ENCODE data around the gene SYT15. TPM values are rescaled to one million over a fixed set of nuclear protein-coding genes. Genes with fewer than 3 reads are reported as not detected.

SYT15 gene
- polyA plus RNA-seq, 1 of the 3 experiments (the other 2 are of a cell fraction), result 0.07 TPM

GRCh38 chr10:46545861-46546590, 32.9 kb upstream of the SYT15 start:
- DNase-seq, result peak; percentile 33
- no peak overlapping the region for H3K27ac ChIP-seq (ENCODE audit: low read depth in 2 of 2, low read length in 1 of 2)
- H3K9ac ChIP-seq, result no peak overlapping the region
- no peak overlapping the region for H3K4me3 ChIP-seq (ENCODE audit: low read depth in 2 of 2, low read length in 1 of 2)
- no peaks in the 10 kb centered on the region for H3K9me3 ChIP-seq
- H3K4me1 ChIP-seq (ENCODE audit: control insufficient read depth in 1 of 2, insufficient read depth in 2 of 2, low read depth in 1 of 2, low read length in 1 of 2), result peaks cover 0 to 5% of the 10 kb centered on the region in 2 experiments; a peak in 1 of 4 replicates
- no peaks in the 10 kb centered on the region for H4K20me1 ChIP-seq (ENCODE audit: insufficient read depth)
- H3K9me2 ChIP-seq, result no peaks in the 10 kb centered on the region
- no peaks in the 10 kb centered on the region for H3F3A ChIP-seq (replicated peaks; ENCODE audit: insufficient read depth)
- POLR2A ChIA-PET, result interaction anchor here (0.6 kb wide), 1 partner anchor 14 kb away, joined by 3 read pairs; no protein-coding TSS in a partner anchor
- no peaks in the 10 kb centered on the region for H3K79me2 ChIP-seq (ENCODE audit: insufficient read depth)
- no peaks in the 10 kb centered on the region for H3K36me3 ChIP-seq (replicated peaks in 1 of 2; ENCODE audit: control insufficient read depth in 1 of 2, insufficient read depth in 2 of 2, low read length in 1 of 2)
- CTCF ChIA-PET, result interaction anchor here (0.9 to 2.7 kb wide), 4 partner anchors 12 to 317 kb away, joined by 3 to 12 read pairs (median 7); no protein-coding TSS in a partner anchor
- H2AFZ ChIP-seq (ENCODE audit: low read depth), result no peak overlapping the region
- TF ChIP-seq EP300 (IDR thresholded peaks at IDR 0.05; ENCODE audit: borderline replicate concordance in 1 of 2, low read depth in 1 of 2, low read length in 1 of 2), result no peak
- TF ChIP-seq FOXJ3 (CRISPR knock-in tag; IDR thresholded peaks at IDR 0.05), result no peak
- TF ChIP-seq RCOR1 (IDR thresholded peaks at IDR 0.05; ENCODE audit: low read length), result no peak
- TF ChIP-seq RAD21 (IDR thresholded peaks at IDR 0.05; ENCODE audit: low read length), result no peak
- no peak for TF ChIP-seq SMC3 (IDR thresholded peaks at IDR 0.05; ENCODE audit: low read depth, low read length)
- TF ChIP-seq FOSL2 (IDR thresholded peaks at IDR 0.05; ENCODE audit: borderline replicate concordance, low read depth), result no peak
- no peaks in the 10 kb centered on the region for H3K27me3 ChIP-seq (ENCODE audit: insufficient read depth)
- H3K4me2 ChIP-seq, result no peak overlapping the region
- 54% methylated on average over 5 of the region's 5 CpGs for WGBS (ENCODE audit: low lambda C conversion rate)

GRCh38 chr10:46546591-46547540, 32.1 kb upstream of the SYT15 start:
- ChIA-PET CTCF (interaction anchor here (1.8 kb wide), 1 partner anchor 11 kb away, joined by 11 read pairs; no protein-coding TSS in a partner anchor), POLR2A (no interaction called here)
- Histone ChIP-seq H3K9me2 (no peaks in the 10 kb centered on the region), H3K9ac (no peak overlapping the region), H2AFZ (ENCODE audit: low read depth) (no peak overlapping the region), H3F3A (replicated peaks; ENCODE audit: insufficient read depth) (no peaks in the 10 kb centered on the region), H3K4me2 (no peak overlapping the region), H3K79me2 (ENCODE audit: insufficient read depth) (no peaks in the 10 kb centered on the region), H3K27me3 (ENCODE audit: insufficient read depth) (no peaks in the 10 kb centered on the region), H3K36me3 (replicated peaks in 1 of 2; ENCODE audit: control insufficient read depth in 1 of 2, insufficient read depth in 2 of 2, low read length in 1 of 2) (no peaks in the 10 kb centered on the region), H3K4me1 (ENCODE audit: control insufficient read depth in 1 of 2, insufficient read depth in 2 of 2, low read depth in 1 of 2, low read length in 1 of 2) (peaks cover 0 to 5% of the 10 kb centered on the region in 2 experiments; a peak in 1 of 4 replicates), H3K27ac (ENCODE audit: low read depth in 2 of 2, low read length in 1 of 2) (no peak overlapping the region), H3K4me3 (ENCODE audit: low read depth in 2 of 2, low read length in 1 of 2) (no peak overlapping the region), H4K20me1 (ENCODE audit: insufficient read depth) (no peaks in the 10 kb centered on the region), H3K9me3 (no peaks in the 10 kb centered on the region)
- DNase-seq, result peak; percentile 32
- 66% methylated on average over 11 of the region's 11 CpGs for WGBS (ENCODE audit: low lambda C conversion rate)
- no peak for TF ChIP-seq TCF12 (IDR thresholded peaks at IDR 0.05)
- no peak for TF ChIP-seq REST (IDR thresholded peaks at IDR 0.05; ENCODE audit: low read depth, low read length)
- TF ChIP-seq MEF2A (IDR thresholded peaks at IDR 0.05; ENCODE audit: borderline replicate concordance, low read depth), result no peak
- TF ChIP-seq MAX (IDR thresholded peaks at IDR 0.05; ENCODE audit: low read depth), result no peak
- no peak for TF ChIP-seq ZBTB33 (IDR thresholded peaks at IDR 0.05; ENCODE audit: borderline replicate concordance, low read depth)
- no peak for TF ChIP-seq YY1 (IDR thresholded peaks at IDR 0.05; ENCODE audit: low read depth)
- TF ChIP-seq RXRA (IDR thresholded peaks at IDR 0.05; ENCODE audit: borderline replicate concordance, low read depth), result no peak
- TF ChIP-seq USF2 (IDR thresholded peaks at IDR 0.05; ENCODE audit: borderline replicate concordance, low read depth, low read length), result no peak
- no peak for TF ChIP-seq SIN3A (IDR thresholded peaks at IDR 0.05; ENCODE audit: borderline replicate concordance, low read depth, low read length)
- TF ChIP-seq MXI1 (IDR thresholded peaks at IDR 0.05; ENCODE audit: low read depth, low read length), result no peak
- no peak for TF ChIP-seq NRF1 (IDR thresholded peaks at IDR 0.05; ENCODE audit: low read depth, low read length)
